Tibial nerve (tissue), 3 donors: ENCODE results near the gene HEXD.

Experiments
- POLR2A ChIP-seq, 2 donors: fragments of 450-650 bp; IDR thresholded peaks; one replicate each; pipeline ENCODE4 v1.6.1; 2017; ENCODE audit warnings: antibody characterized with exemption in 2 of 2, mild to moderate bottlenecking in 2 of 2, moderate library complexity in 2 of 2
- TF ChIP-seq, protein P1 (sequence below), 5 experiments: fragments of 200-600 bp in 3 of 5; fragments of 450-650 bp in 2 of 5; sonication (generic) in 3 of 5; IDR thresholded peaks; one replicate each; pipeline ENCODE4 v1.5.1; 2016 to 2019; ENCODE audit warnings: antibody characterized with exemption in 5 of 5, mild to moderate bottlenecking in 3 of 5, moderate library complexity in 2 of 5

DNA sequence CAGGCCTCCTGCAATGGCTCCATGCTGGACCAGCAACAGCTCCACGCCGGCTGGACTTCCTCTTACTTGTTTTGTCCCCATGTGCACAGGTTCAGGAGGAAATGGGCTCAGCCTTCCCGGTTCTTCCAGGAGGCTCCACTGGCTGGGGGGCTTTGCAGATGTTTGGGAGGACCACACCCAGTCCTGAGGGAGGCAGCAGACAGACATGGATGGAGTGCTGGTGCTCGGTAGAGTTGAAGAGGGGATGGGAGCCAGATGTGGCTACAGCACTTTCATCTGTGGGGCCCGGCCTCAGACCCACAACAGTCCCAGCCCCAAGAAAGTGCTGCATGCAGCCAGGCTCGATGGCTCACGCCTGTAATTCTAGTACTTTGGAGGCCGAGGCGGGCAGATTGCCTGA, 62.2 kb downstream of the HEXD start:
- TF ChIP-seq, protein P1, sequence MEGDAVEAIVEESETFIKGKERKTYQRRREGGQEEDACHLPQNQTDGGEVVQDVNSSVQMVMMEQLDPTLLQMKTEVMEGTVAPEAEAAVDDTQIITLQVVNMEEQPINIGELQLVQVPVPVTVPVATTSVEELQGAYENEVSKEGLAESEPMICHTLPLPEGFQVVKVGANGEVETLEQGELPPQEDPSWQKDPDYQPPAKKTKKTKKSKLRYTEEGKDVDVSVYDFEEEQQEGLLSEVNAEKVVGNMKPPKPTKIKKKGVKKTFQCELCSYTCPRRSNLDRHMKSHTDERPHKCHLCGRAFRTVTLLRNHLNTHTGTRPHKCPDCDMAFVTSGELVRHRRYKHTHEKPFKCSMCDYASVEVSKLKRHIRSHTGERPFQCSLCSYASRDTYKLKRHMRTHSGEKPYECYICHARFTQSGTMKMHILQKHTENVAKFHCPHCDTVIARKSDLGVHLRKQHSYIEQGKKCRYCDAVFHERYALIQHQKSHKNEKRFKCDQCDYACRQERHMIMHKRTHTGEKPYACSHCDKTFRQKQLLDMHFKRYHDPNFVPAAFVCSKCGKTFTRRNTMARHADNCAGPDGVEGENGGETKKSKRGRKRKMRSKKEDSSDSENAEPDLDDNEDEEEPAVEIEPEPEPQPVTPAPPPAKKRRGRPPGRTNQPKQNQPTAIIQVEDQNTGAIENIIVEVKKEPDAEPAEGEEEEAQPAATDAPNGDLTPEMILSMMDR (IDR thresholded peaks at IDR 0.05), result no peak
- TF ChIP-seq POLR2A (IDR thresholded peaks at IDR 0.05), result no peak
